HG03571 (cell line): ENCODE data around the gene GSDMA.

Experiments
- ATAC-seq: cut with Tn5 transposase; IDR thresholded peaks from one replicate; pipeline ENCODE4 v1.9.1; 2021; ENCODE audit not compliant: unreplicated experiment

GSDMA gene

GRCh38 chr17:39954876-39955275 is 7.9 kb upstream of the GSDMA start:
- no peak for ATAC-seq

- ATAC-seq = no peak
Observed at GRCh38 chr17:39955726-39956225, 7.0 kb upstream of the GSDMA start.

- ATAC-seq = no peak
Observed at GRCh38 chr17:39960524-39961041, 2.2 kb upstream of the GSDMA start.

DNA sequence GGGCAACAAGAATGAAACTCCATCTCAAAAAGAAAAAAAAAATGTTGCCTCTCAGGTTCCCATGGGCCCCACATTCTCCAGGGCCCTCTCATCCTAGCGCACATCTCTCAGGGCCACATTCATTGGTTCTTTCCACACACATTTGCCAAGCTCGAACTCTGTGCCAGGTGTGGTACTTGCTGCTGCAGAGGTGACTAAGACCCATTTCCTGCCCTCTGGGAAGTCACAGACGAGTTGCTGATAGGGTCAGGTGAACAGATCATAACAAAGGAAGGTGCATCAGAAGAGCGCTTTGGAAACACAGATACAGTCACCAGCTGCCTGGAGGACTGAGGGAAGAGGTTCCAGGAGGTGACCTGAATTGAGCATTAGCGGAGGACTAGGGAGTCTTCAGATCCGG is 1.0 kb downstream of the GSDMA start:
- ATAC-seq = no peak

DNA sequence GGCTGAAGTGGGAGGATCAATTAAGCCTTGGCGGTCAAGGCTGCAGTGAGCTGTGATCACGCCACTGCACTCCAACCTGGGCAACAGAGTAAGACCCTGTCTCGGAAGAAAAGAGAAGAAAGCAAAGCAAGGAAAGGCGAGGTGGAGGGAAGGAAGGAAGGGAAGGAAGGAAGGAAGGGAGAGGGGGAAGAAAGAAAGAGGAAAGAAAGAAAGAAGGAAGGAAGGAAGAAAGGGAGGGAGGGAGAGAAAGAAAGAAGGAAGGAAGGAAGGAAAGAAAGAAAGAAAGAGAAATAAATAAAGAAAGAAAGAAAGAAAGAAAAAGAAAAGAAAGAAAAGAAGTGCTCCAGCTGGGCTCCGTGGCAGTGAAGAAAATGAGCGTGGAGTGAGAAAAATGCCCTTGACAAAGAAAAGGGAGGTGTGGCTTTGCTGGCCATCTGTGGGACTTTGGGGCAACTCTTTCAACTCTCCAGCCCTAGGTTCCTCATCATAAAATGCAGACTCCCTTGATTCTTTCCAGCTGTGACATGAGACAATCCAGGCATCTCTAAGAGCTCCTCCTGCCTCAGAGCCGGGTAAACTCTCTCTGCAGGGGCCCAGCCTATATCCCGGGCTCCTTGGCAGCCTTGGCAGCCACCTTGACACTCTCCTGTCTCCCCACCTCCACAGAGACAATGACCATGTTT is 2.4 kb downstream of the GSDMA start:
- no peak for ATAC-seq

DNA sequence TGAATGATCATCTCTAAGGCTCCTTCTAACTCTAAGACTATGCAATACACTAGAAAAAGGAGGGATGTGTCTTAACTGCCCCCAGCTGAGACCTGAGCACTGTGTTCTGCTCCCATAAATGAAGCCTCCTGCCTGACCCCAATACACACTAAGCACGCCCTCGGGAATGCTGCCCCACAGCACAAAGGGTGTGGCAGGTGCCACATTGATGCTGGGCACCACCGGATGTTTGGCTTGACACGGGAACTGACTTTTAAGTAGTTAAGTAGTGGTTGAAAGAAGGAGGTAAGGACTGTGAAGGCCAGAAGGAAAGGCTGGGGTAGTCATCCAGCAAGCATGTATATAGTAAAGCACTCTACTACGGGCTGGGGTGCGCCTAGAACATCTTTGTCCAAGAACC is 4.0 kb downstream of the GSDMA start:
- no peak for ATAC-seq

- ATAC-seq = no peak
Observed at GRCh38 chr17:39968761-39969160, 6.0 kb downstream of the GSDMA start.

DNA sequence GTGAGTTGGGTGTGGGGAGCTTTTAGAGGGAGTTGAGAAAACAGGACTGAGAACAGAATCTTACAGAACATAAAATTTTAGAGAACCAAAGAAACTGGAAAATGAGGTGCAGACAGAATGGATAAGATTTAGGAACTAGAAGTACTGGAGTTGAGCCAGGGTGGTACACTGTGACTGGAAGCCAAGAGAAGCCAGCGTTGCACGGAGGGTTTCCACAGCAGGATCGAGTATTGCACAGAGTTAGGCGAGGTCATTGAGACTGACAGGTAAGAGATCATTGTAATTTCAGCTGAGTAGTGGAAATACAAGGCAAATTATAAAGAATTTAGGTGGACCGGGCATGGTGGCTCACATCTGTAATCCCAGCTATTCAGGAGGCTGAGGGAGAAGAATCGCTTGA is 6.6 kb downstream of the GSDMA start:
- ATAC-seq = no peak

GRCh38 chr17:39970157-39970692 is 7.4 kb downstream of the GSDMA start:
- no peak for ATAC-seq

- ATAC-seq = no peak
Observed at GRCh38 chr17:39971076-39971603, 8.3 kb downstream of the GSDMA start.

GRCh38 chr17:39972271-39972670 is 9.5 kb downstream of the GSDMA start:
- ATAC-seq = no peak

- ATAC-seq = no peak
Observed at GRCh38 chr17:39973496-39973895, 10.7 kb downstream of the GSDMA start.

GRCh38 chr17:39974433-39974832 is 11.6 kb downstream of the GSDMA start:
- no peak for ATAC-seq

DNA sequence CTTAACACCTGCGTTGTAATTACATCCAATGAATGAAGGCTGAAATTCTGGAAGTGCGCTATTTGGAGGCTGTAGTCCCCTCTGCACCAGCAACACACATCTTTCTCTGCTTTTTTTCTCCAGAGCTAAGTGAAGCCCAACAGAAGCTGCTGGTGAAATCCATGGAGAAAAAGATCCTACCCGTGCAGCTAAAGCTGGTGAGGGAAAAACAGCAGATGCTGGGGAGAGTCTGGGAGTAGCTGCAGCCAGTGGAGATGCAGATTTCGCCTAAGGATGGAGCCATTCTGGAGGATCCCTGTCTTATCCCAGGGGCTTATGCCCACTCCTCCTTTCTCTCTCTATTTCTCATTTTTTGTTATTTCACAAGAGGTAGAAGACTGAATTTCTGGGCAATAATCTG is 13.0 kb downstream of the GSDMA start:
- no peak for ATAC-seq

DNA sequence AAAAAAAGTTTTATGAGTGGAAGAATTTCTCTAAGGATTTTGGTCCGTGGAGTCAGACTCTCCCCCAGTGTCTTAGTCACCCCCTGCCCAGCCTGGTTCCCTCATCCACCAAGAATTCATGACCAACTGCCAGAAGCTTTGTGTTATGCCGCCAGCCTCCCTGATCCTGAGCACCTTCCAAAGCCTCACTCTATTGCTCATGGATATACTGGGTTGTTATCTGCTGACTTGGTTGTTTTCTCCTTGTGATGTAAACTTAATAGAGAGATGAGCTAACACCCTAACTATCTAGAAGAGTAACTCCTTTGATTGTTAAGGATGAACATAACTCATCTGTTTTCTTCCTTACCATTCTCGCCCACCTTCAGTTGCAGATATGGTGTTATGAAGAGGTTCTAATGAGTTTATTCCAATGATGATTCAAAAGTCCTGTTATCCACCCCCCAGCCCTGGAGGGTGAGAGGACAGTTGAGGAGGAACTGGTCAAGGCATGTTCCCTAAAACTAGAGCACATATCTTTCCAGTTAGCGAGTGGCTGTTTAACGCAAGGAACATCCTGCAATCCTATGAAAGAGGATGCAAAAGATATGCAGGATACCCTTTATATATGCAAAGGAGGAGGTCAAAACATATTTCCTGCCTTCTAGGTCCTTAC is 16.3 kb downstream of the GSDMA start:
- ATAC-seq = no peak

- peak; percentile 12 for ATAC-seq
Observed at GRCh38 chr17:39979893-39980350, 17.1 kb downstream of the GSDMA start.

DNA sequence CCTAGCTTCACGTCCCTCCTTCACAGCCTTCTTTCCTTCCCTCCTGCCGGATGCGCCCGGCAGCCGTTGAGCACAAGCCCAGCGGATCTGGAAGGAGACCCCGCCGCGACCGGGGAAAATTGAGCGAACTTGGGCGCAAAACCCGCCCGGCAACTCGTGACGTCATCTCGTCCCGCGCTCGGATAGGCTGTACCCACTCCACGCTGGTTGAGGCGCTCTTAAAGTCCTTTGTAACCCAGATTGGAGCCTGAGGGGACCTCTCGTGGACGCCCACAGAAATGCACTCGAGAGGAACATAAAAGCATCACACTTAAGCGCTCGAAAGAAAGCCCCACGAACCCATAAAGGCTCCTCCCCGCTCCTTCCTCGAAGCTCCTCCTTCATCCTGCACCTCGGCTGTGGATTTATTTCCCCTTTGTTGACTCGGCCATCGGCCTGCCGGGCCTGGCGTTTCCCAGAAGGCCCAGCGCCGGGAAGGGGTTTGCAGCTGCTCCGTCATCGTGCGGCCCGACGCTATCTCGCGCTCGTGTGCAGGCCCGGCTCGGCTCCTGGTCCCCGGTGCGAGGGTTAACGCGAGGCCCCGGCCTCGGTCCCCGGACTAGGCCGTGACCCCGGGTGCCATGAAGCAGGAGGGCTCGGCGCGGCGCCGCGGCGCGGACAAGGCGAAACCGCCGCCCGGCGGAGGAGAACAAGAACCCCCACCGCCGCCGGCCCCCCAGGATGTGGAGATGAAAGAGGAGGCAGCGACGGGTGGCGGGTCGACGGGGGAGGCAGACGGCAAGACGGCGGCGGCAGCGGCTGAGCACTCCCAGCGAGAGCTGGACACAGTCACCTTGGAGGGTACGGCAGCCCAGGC is 17.8 kb downstream of the GSDMA start, which contains the start of gene PSMD3:
PSMD3 (plus strand) TSS at position 457 of the 856 bp plus-strand sequence; CDS start at position 621, 164 bp downstream.
- peak; percentile 83 for ATAC-seq

DNA sequence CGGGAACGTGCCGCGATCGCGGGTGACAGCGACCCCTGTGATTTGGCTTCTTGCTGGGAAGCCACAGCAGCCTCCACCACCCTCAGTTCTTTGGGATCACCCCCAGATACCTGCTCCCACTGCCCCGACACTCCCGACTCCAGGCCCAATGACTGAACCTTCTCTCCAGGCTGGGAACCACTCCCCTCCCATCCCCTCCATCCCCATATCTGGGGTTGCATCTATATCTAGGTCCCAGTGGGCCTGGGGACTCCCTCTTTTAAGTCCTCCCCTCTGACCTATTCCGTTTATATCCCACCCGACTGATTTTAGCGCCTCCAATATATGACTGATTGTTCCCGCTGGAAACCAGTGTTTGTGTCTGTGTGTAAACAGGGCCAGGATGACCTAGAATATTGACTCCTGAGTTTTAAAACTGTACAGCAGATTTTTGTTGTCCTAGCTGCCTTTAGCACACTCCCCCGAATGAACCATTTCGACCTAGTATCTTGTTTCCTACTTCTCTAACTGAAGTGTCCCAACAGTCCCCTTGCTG is 18.5 kb downstream of the GSDMA start:
- ATAC-seq = no peak

DNA sequence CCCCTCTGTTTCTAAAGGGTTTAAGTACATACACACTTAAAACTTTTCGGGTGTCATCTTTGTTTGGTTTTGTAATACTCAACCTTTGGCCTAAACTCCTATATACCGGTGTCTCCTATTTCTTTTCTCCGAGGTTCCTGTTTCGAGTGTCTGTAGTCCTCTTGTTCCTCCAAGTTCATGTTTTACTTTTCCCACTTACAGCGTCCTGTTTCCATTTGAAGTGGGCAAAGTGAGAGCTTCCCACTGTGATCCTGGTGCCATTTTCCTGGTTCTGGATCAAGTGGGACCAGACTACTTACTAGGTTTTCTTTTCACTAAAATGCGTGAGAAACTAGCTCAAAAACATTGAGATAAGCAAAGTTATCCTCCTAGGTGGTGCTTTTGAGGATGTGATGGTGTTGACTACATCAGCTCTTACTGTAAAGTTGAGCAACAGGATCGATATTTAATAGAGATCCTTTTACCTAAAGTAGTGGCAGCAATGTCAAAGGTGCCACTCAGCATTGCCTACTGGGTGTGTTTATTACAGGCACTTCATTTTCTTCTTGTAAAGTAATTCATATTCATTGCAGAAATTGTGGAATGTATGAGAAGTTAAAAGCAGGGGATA is 19.1 kb downstream of the GSDMA start:
- ATAC-seq = no peak

- no peak for ATAC-seq
Observed at GRCh38 chr17:39988206-39988810, 25.5 kb downstream of the GSDMA start.
